HepG2 (cell line): ENCODE data around the gene TGFA. TPM values are rescaled to one million over a fixed set of nuclear protein-coding genes. Genes with fewer than 3 reads are reported as not detected.

ENCODE experiments used
- ATAC-seq: fragments of 200-7000 bp; cut with Tn5 transposase; 3 replicates; pipeline ENCODE4 v1.9.1; 2020; ENCODE audit warnings: mild to moderate bottlenecking, moderate library complexity
- BruUV-seq: library from RNA; stranded (reverse); fragments of 400-500 nt; replicated peaks from 2 replicates; lab custom pipeline; 2021; lab: Mats Ljungman, UMichigan
- CTCF ChIA-PET: fragments of 300-600 bp; formaldehyde crosslinking; extraction: SDS; loops from one replicate; lab custom pipeline; 2021; ENCODE audit warnings: low total read pairs, inconsistent platforms, low intra/inter-chr PET ratio; lab: Yijun Ruan, JAX
- POLR2A ChIA-PET: fragments of 350-600 bp; sonication (Branson Sonifier 250); formaldehyde crosslinking; loops from one replicate; lab custom pipeline; 2020; ENCODE audit warnings: antibody characterized with exemption, inconsistent platforms; lab: Yijun Ruan, JAX
- DNase-seq: peaks from one replicate; pipeline ENCODE4 v3.0.0-alpha.2; 2015; ENCODE audit warnings: low spot score
- FAIRE-seq: peaks from 3 replicates; lab custom pipeline; 2011; peaks lifted over from hg19 to GRCh38; lab: Jason Lieb, UNC
- H2AFZ ChIP-seq: one replicate; pipeline ENCODE4 v1.6.1; 2011; ENCODE audit warnings: low read length, inconsistent platforms
- H3K27ac ChIP-seq: fragments of 300-600 bp; 3 replicates; pipeline ENCODE4 v1.8.0; 2011; ENCODE audit warnings: mixed run types, mild to moderate bottlenecking, mixed read lengths, low read length, inconsistent platforms; ENCODE audit not compliant: insufficient read depth; ENCODE audit errors: extremely low read length
- H3K27me3 ChIP-seq, 2 experiments: fragments of 200-600 bp in 1 of 2; 2 replicates in 1 of 2; 3 replicates in 1 of 2; pipeline versions ENCODE4 v1.6.0 to v1.8.0; 2011; ENCODE audit warnings: low read length in 2 of 2, mild to moderate bottlenecking in 2 of 2, moderate library complexity in 2 of 2, inconsistent platforms in 1 of 2; ENCODE audit not compliant: insufficient read depth in 2 of 2, control insufficient read depth in 1 of 2
- H3K36me3 ChIP-seq, 2 experiments: fragments of 200-600 bp in 1 of 2; replicated peaks in 1 of 2; 2 replicates in 1 of 2; 3 replicates in 1 of 2; pipeline versions ENCODE4 v1.5.1 to v1.8.0; 2011; ENCODE audit warnings: low read length in 2 of 2, inconsistent platforms in 1 of 2; ENCODE audit not compliant: insufficient read depth in 2 of 2, control insufficient read depth in 1 of 2
- H3K4me1 ChIP-seq: 2 replicates; pipeline ENCODE4 v1.5.1; 2012; ENCODE audit warnings: low read length, inconsistent platforms; ENCODE audit not compliant: insufficient read depth
- H3K4me2 ChIP-seq: 2 replicates; pipeline ENCODE4 v1.6.0; 2011; ENCODE audit warnings: low read depth, low read length, inconsistent platforms
- H3K4me3 ChIP-seq, 3 experiments: fragments of 200-600 bp in 1 of 3; sonication (generic), shearing (Covaris generic) in 1 of 3; replicated peaks in 1 of 3; 2 replicates each; pipeline ENCODE4 v1.5.1; 2011 to 2016; ENCODE audit warnings: low read length in 3 of 3, inconsistent platforms in 2 of 3, low read depth in 2 of 3, mild to moderate bottlenecking in 2 of 3, control low read depth in 1 of 3, mixed read lengths in 1 of 3; ENCODE audit not compliant: insufficient read depth in 1 of 3
- H3K79me2 ChIP-seq: one replicate; pipeline ENCODE4 v1.6.1; 2011; ENCODE audit warnings: low read length, inconsistent platforms; ENCODE audit not compliant: insufficient read depth
- H3K9ac ChIP-seq: 2 replicates; pipeline ENCODE4 v1.6.0; 2011; ENCODE audit warnings: mild to moderate bottlenecking, low read depth, low read length, inconsistent platforms; ENCODE audit not compliant: insufficient read depth
- H3K9me3 ChIP-seq: 2 replicates; pipeline ENCODE4 v1.5.1; 2012; ENCODE audit warnings: mild to moderate bottlenecking, low read length
- H4K20me1 ChIP-seq: 2 replicates; pipeline ENCODE4 v1.6.0; 2011; ENCODE audit warnings: inconsistent platforms, mild to moderate bottlenecking, low read length, moderate library complexity; ENCODE audit not compliant: insufficient read depth
- ARNT ChIP-seq: fragments of 450-650 bp; IDR thresholded peaks from 2 replicates; pipeline ENCODE4 v1.6.1; 2017
- FOXK2 ChIP-seq: fragments of 450-650 bp; IDR thresholded peaks from 2 replicates; pipeline ENCODE4 v1.6.1; 2016
- MLLT10 ChIP-seq: sonication (generic); formaldehyde crosslinking; IDR thresholded peaks from 2 replicates; pipeline ENCODE4 v1.4.0; 2020; ENCODE audit warnings: missing genetic modification reagents
- SNAPC5 ChIP-seq: sonication (generic); formaldehyde crosslinking; IDR thresholded peaks from 2 replicates; pipeline ENCODE4 v1.8.1; 2023; ENCODE audit warnings: mild to moderate bottlenecking, missing genetic modification reagents, borderline replicate concordance
- TEAD3 ChIP-seq: optimal IDR thresholded peaks from 2 replicates; pipeline ENCODE3; 2016; ENCODE audit warnings: borderline replicate concordance
- WGBS: methylation state at CpG from one replicate; pipeline ENCODE4 v1.1.6; 2017; ENCODE audit warnings: low lambda C conversion rate; 5-methylcytosine and 5-hydroxymethylcytosine counted together
- in situ Hi-C: cut with HindIII; loops from 2 replicates; pipeline ENCODE4 v1.10.0; 2017; ENCODE audit warnings: low pct_unique_long_range_greater_than_20kb; ENCODE audit not compliant: extremely low pct_ligation_motif_present
- intact Hi-C: fragments of 100-400 bp; cut with micrococcal nuclease; formaldehyde crosslinking; loops from one replicate; pipeline ENCODE4 v1.10.0; 2022; ENCODE audit not compliant: unreplicated experiment
- polyA plus RNA-seq, 8 experiments: library from polyadenylated mRNA; depleted of rRNA in 3 of 8; stranded (reverse) in 7 of 8; unstranded in 1 of 8; fragments of >200 nt; fragmentation: Illumina TruSeq in 4 of 8; extraction: Trizol in 4 of 8; gene quantifications; 2 replicates each; pipeline versions ENCODE4 v1.2.1 to v1.2.3, GENCODE V29; 2011 to 2016; ENCODE audit warnings: low read depth in 4 of 8, missing spikeins in 1 of 8, mixed read lengths in 1 of 8; ENCODE audit not compliant: insufficient read depth in 1 of 8
- total RNA-seq, 5 experiments: library from RNA; depleted of rRNA; stranded (reverse); fragments of >200 nt; fragmentation: Illumina TruSeq; extraction: Trizol; gene quantifications; 2 replicates each; pipeline ENCODE4 v1.2.3, GENCODE V29; 2016; ENCODE audit warnings: low read depth in 1 of 5
- TF ChIP-seq, protein P1 (sequence below): fragments of 450-650 bp; IDR thresholded peaks from 2 replicates; pipeline ENCODE4 v1.6.1; 2017; ENCODE audit warnings: mild to moderate bottlenecking

TGFA gene
- total and polyA plus RNA-seq, 2 of the 13 experiments (the other 11 are each of a cell fraction or from before 2014, with no cell fraction given) = 7.8 to 15.3 TPM

DNA sequence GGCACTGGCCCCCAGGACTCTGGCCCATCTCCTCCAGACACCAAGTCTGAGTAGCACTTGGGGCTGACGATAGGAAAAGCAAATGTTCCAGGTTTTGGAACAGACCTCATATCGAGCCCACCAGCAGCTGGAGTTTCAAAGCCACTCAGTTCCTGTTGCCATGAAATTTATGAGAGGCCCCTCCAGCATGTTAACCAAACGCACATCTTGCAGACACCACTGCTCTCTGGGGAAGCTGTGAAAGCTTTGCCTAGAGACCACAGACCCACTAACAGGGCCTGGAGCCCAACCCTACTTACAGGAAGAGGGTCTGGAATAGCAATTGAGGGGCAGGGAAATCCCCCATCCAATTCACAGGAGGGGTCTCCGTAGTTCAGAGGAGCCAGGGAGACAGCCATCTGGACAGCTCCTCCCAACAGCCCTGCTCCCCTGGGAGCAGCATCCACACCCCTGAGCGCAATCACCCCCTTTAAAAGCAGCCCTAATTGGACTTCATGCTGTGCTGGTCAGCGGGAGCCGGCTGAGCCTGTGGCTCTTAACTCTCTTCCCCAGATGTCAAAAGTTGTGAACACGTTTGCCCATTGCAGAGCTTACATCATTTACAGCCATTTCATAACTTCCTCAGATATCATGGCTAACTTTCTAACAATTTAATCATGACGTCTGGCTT is 81.3 kb downstream of the TGFA start:
- no peak overlapping the region for H2AFZ ChIP-seq
- no TSS peak for BruUV-seq
- no peaks in the 10 kb centered on the region for H3K79me2 ChIP-seq
- POLR2A ChIA-PET = no interaction called here
- H3K9me3 ChIP-seq = no peaks in the 10 kb centered on the region
- in situ Hi-C loops (no loop called here), intact Hi-C loops (no loop called here)
- peaks cover 4% of the 10 kb centered on the region for H3K4me1 ChIP-seq
- H3K27me3 ChIP-seq = no peaks in the 10 kb centered on the region
- TF ChIP-seq MLLT10 (CRISPR knock-in tag) = no peak
- no peak for TF ChIP-seq FOXK2
- TF ChIP-seq, protein P1, sequence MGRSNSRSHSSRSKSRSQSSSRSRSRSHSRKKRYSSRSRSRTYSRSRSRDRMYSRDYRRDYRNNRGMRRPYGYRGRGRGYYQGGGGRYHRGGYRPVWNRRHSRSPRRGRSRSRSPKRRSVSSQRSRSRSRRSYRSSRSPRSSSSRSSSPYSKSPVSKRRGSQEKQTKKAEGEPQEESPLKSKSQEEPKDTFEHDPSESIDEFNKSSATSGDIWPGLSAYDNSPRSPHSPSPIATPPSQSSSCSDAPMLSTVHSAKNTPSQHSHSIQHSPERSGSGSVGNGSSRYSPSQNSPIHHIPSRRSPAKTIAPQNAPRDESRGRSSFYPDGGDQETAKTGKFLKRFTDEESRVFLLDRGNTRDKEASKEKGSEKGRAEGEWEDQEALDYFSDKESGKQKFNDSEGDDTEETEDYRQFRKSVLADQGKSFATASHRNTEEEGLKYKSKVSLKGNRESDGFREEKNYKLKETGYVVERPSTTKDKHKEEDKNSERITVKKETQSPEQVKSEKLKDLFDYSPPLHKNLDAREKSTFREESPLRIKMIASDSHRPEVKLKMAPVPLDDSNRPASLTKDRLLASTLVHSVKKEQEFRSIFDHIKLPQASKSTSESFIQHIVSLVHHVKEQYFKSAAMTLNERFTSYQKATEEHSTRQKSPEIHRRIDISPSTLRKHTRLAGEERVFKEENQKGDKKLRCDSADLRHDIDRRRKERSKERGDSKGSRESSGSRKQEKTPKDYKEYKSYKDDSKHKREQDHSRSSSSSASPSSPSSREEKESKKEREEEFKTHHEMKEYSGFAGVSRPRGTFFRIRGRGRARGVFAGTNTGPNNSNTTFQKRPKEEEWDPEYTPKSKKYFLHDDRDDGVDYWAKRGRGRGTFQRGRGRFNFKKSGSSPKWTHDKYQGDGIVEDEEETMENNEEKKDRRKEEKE = no peak
- no peak for TF ChIP-seq SNAPC5 (CRISPR knock-in tag)
- TF ChIP-seq ARNT = no peak
- no peak for TF ChIP-seq TEAD3 (CRISPR knock-in tag)
- H3K4me2 ChIP-seq = no peak overlapping the region
- CTCF ChIA-PET = no interaction called here
- ATAC-seq = no peak
- no peaks in the 10 kb centered on the region for H4K20me1 ChIP-seq
- WGBS = 76% methylated on average over 9 of the region's 9 CpGs
- FAIRE-seq = no peak
- H3K27ac ChIP-seq = no peak overlapping the region
- no peak overlapping the region for H3K4me3 ChIP-seq
- no peak overlapping the region for H3K9ac ChIP-seq
- no peak for DNase-seq
- H3K36me3 ChIP-seq = no peaks in the 10 kb centered on the region
